HUDEP-2 (cell line): Measurements from ENCODE around the gene LRTM1.

ENCODE experiments used
- DNase-seq, 76 experiments: peaks; one replicate each; lab custom pipeline; 2025; ENCODE audit not compliant: unreplicated experiment in 76 of 76; lab: John Stamatoyannopoulos, UW

Gene LRTM1

GRCh38 chr3:54941690-54942362 lies 14.0 kb upstream of the LRTM1 start:
- no peak for DNase-seq

- DNase-seq, result no peak
These were observed 13.1 kb upstream of the LRTM1 start for GRCh38 chr3:54940971-54941370.

GRCh38 chr3:54939557-54940300 lies 11.9 kb upstream of the LRTM1 start:
- DNase-seq, result no peak

- DNase-seq, result no peak
These were observed 8.7 kb upstream of the LRTM1 start for GRCh38 chr3:54936561-54936960.

- no peak for DNase-seq
These were observed 8.0 kb upstream of the LRTM1 start for GRCh38 chr3:54935869-54936268.

- DNase-seq, result no peak
These were observed 4.7 kb upstream of the LRTM1 start for GRCh38 chr3:54932606-54933005.

GRCh38 chr3:54931182-54931581 lies 3.3 kb upstream of the LRTM1 start:
- no peak for DNase-seq

GRCh38 chr3:54918516-54918915 lies 9.3 kb downstream of the LRTM1 start:
- no peak for DNase-seq

- DNase-seq, result no peak
These were observed 10.0 kb downstream of the LRTM1 start for GRCh38 chr3:54917862-54918261.

GRCh38 chr3:54917174-54917573 lies 10.7 kb downstream of the LRTM1 start:
- DNase-seq, result no peak

- DNase-seq, result no peak
These were observed 11.1 kb downstream of the LRTM1 start for GRCh38 chr3:54916732-54917131.

- DNase-seq, result no peak
These were observed 11.9 kb downstream of the LRTM1 start for GRCh38 chr3:54915976-54916375.

GRCh38 chr3:54915181-54915580 lies 12.7 kb downstream of the LRTM1 start:
- no peak for DNase-seq

GRCh38 chr3:54914180-54914579 lies 13.7 kb downstream of the LRTM1 start:
- no peak for DNase-seq

GRCh38 chr3:54909191-54909590 lies 18.7 kb downstream of the LRTM1 start:
- no peak for DNase-seq

- DNase-seq, result no peak
These were observed 21.1 kb downstream of the LRTM1 start for GRCh38 chr3:54906763-54907162.

GRCh38 chr3:54905920-54906319 lies 21.9 kb downstream of the LRTM1 start:
- DNase-seq, result no peak

- no peak for DNase-seq
These were observed 22.5 kb downstream of the LRTM1 start for GRCh38 chr3:54905261-54905888.

GRCh38 chr3:54901906-54902685 lies 25.8 kb downstream of the LRTM1 start:
- no peak for DNase-seq

- DNase-seq, result no peak
These were observed 26.8 kb downstream of the LRTM1 start for GRCh38 chr3:54900838-54901591.
